H9 (cell line): ENCODE data around the gene SYT2. TPM values are rescaled to one million over a fixed set of nuclear protein-coding genes. Genes with fewer than 3 reads are reported as not detected.

Experiments used
- DNase-seq: peaks from one replicate; pipeline ENCODE4 v3.0.0-alpha.2; 2017
- H2AFZ ChIP-seq: one replicate; pipeline ENCODE4 v1.6.1; 2013; ENCODE audit warnings: mild to moderate bottlenecking, low read length, control low read depth, moderate library complexity
- H2AK5ac ChIP-seq: 2 replicates; pipeline ENCODE4 v1.6.1; 2013; ENCODE audit warnings: low read length, control low read depth, mixed read lengths; ENCODE audit not compliant: insufficient read length
- H2BK120ac ChIP-seq: one replicate; pipeline ENCODE4 v1.6.1; 2013; ENCODE audit warnings: low read depth, mild to moderate bottlenecking, low read length, control low read depth, inconsistent platforms; ENCODE audit not compliant: poor library complexity, severe bottlenecking
- H2BK12ac ChIP-seq: 2 replicates; pipeline ENCODE4 v1.6.1; 2013; ENCODE audit warnings: low read length, control low read depth, mixed read lengths, low read depth; ENCODE audit not compliant: insufficient read length
- H2BK15ac ChIP-seq: 2 replicates; pipeline ENCODE4 v1.6.1; 2013; ENCODE audit warnings: low read depth, low read length, control low read depth
- H2BK20ac ChIP-seq: one replicate; pipeline ENCODE4 v1.6.1; 2013; ENCODE audit warnings: low read depth, mild to moderate bottlenecking, low read length, control low read depth, inconsistent platforms; ENCODE audit not compliant: poor library complexity, severe bottlenecking
- H2BK5ac ChIP-seq: 2 replicates; pipeline ENCODE4 v1.6.1; 2013; ENCODE audit warnings: low read length, control low read depth, mixed read lengths; ENCODE audit not compliant: insufficient read length
- H3K14ac ChIP-seq: 2 replicates; pipeline ENCODE4 v1.6.1; 2013; ENCODE audit warnings: low read length, control low read depth; ENCODE audit not compliant: insufficient read depth
- H3K18ac ChIP-seq: 2 replicates; pipeline ENCODE4 v1.6.1; 2013; ENCODE audit warnings: low read depth, mild to moderate bottlenecking, mixed read lengths, low read length, control low read depth; ENCODE audit not compliant: insufficient read length
- H3K23ac ChIP-seq: 2 replicates; pipeline ENCODE4 v1.6.1; 2013; ENCODE audit warnings: low read length, control low read depth, mixed read lengths, low read depth; ENCODE audit not compliant: insufficient read length
- H3K23me2 ChIP-seq: 2 replicates; pipeline ENCODE4 v1.6.1; 2013; ENCODE audit warnings: low read depth, mild to moderate bottlenecking, mixed read lengths, low read length, control low read depth; ENCODE audit not compliant: insufficient read length, poor library complexity, severe bottlenecking
- H3K27ac ChIP-seq: 2 replicates; pipeline ENCODE4 v1.5.1; 2013; ENCODE audit warnings: low read length, control low read depth, mixed read lengths, low read depth; ENCODE audit not compliant: insufficient read length
- H3K27me3 ChIP-seq: 2 replicates; pipeline ENCODE4 v1.6.1; 2013; ENCODE audit warnings: low read length, control low read depth, inconsistent platforms; ENCODE audit not compliant: insufficient read depth
- H3K4ac ChIP-seq: 2 replicates; pipeline ENCODE4 v1.6.1; 2013; ENCODE audit warnings: low read depth, mild to moderate bottlenecking, control low read depth, inconsistent platforms, low read length, moderate library complexity
- H3K4me1 ChIP-seq: 2 replicates; pipeline ENCODE4 v1.6.1; 2013; ENCODE audit warnings: low read length, control low read depth, inconsistent platforms; ENCODE audit not compliant: insufficient read depth
- H3K4me2 ChIP-seq: 2 replicates; pipeline ENCODE4 v1.6.1; 2013; ENCODE audit warnings: low read length, control low read depth, mixed read lengths; ENCODE audit not compliant: insufficient read length, insufficient read depth
- H3K56ac ChIP-seq: 2 replicates; pipeline ENCODE4 v1.6.1; 2013; ENCODE audit warnings: low read depth, mild to moderate bottlenecking, mixed read lengths, low read length, control low read depth; ENCODE audit not compliant: insufficient read length
- H3K79me1 ChIP-seq: 2 replicates; pipeline ENCODE4 v1.6.1; 2013; ENCODE audit warnings: low read depth, mild to moderate bottlenecking, moderate library complexity, low read length, control low read depth, inconsistent platforms; ENCODE audit not compliant: insufficient read depth, poor library complexity, severe bottlenecking
- H3K79me2 ChIP-seq: 2 replicates; pipeline ENCODE4 v1.6.1; 2013; ENCODE audit warnings: low read length, control low read depth, inconsistent platforms; ENCODE audit not compliant: insufficient read depth
- H3K9ac ChIP-seq: 2 replicates; pipeline ENCODE4 v1.6.1; 2013; ENCODE audit warnings: low read length, control low read depth, mixed read lengths; ENCODE audit not compliant: insufficient read length; ENCODE audit errors: extremely low read depth
- H3K9me3 ChIP-seq: one replicate; pipeline ENCODE4 v1.6.1; 2013; ENCODE audit warnings: low read depth, low read length, inconsistent platforms; ENCODE audit not compliant: control insufficient read depth
- H3T11ph ChIP-seq: one replicate; pipeline ENCODE4 v1.6.1; 2013; ENCODE audit warnings: mild to moderate bottlenecking, low read length, control low read depth, inconsistent platforms
- H4K20me1 ChIP-seq: one replicate; pipeline ENCODE4 v1.6.1; 2013; ENCODE audit not compliant: control insufficient read depth, insufficient read length, insufficient read depth
- H4K5ac ChIP-seq: 2 replicates; pipeline ENCODE4 v1.6.1; 2013; ENCODE audit warnings: low read depth, mild to moderate bottlenecking, mixed read lengths, low read length, control low read depth; ENCODE audit not compliant: insufficient read length
- H4K8ac ChIP-seq: replicated peaks from 2 replicates; pipeline ENCODE4 v1.6.1; 2013; ENCODE audit warnings: low read length, control low read depth, mixed read lengths, low read depth; ENCODE audit not compliant: insufficient read length
- H4K91ac ChIP-seq: 2 replicates; pipeline ENCODE4 v1.6.1; 2013; ENCODE audit warnings: low read depth, mild to moderate bottlenecking, moderate library complexity, mixed read lengths, low read length, control low read depth; ENCODE audit not compliant: insufficient read length
- H3K27ac Mint-ChIP-seq, 3 experiments: 2 replicates in 2 of 3; 3 replicates in 1 of 3; pipeline ENCODE4 v1.8.0; 2020 to 2021; ENCODE audit warnings: mixed read lengths in 3 of 3, mild to moderate bottlenecking in 1 of 3, moderate library complexity in 1 of 3
- H3K27me3 Mint-ChIP-seq: 2 replicates; pipeline ENCODE4 v1.8.0; 2021; ENCODE audit warnings: low read depth, mild to moderate bottlenecking, moderate library complexity, mixed read lengths
- H3K36me3 Mint-ChIP-seq, 3 experiments: 2 replicates in 2 of 3; 3 replicates in 1 of 3; pipeline ENCODE4 v1.8.0; 2020 to 2021; ENCODE audit warnings: low read depth in 3 of 3, mixed read lengths in 3 of 3; ENCODE audit not compliant: insufficient read depth in 1 of 3
- H3K4me1 Mint-ChIP-seq, 2 experiments: 2 replicates each; pipeline ENCODE4 v1.8.0; 2020; ENCODE audit warnings: mixed read lengths in 2 of 2
- H3K4me3 Mint-ChIP-seq, 2 experiments: 2 replicates in 1 of 2; 3 replicates in 1 of 2; pipeline ENCODE4 v1.8.0; 2020 to 2021; ENCODE audit warnings: mild to moderate bottlenecking in 2 of 2, mixed read lengths in 2 of 2, moderate library complexity in 1 of 2
- H3K9me3 Mint-ChIP-seq, 2 experiments: 2 replicates in 1 of 2; 3 replicates in 1 of 2; pipeline ENCODE4 v1.8.0; 2020; ENCODE audit warnings: mild to moderate bottlenecking in 2 of 2, mixed read lengths in 2 of 2, moderate library complexity in 1 of 2
- WGBS: extraction: QIAGEN DNeasy Blood & Tissue Kit; methylation state at CpG from one replicate; pipeline ENCODE4 v1.1.7; 2013; ENCODE audit warnings: missing lambda C conversion rate, low lambda C conversion rate, mixed read lengths; ENCODE audit not compliant: insufficient read length; ENCODE audit errors: extremely low coverage; 5-methylcytosine and 5-hydroxymethylcytosine counted together
- total RNA-seq: library from RNA; stranded (reverse); gene quantifications from 2 replicates; pipeline ENCODE4 v1.2.1, GENCODE V29; 2021
- TF ChIP-seq, protein P1 (sequence below): fragments of 200-600 bp; sonication (generic); conservative IDR thresholded peaks from 3 replicates; pipeline ENCODE4 v1.8.0; 2021; ENCODE audit warnings: antibody characterized with exemption, mild to moderate bottlenecking

SYT2 gene
- total RNA-seq, 1 experiment from 2014 or later: 3.3 TPM

DNA sequence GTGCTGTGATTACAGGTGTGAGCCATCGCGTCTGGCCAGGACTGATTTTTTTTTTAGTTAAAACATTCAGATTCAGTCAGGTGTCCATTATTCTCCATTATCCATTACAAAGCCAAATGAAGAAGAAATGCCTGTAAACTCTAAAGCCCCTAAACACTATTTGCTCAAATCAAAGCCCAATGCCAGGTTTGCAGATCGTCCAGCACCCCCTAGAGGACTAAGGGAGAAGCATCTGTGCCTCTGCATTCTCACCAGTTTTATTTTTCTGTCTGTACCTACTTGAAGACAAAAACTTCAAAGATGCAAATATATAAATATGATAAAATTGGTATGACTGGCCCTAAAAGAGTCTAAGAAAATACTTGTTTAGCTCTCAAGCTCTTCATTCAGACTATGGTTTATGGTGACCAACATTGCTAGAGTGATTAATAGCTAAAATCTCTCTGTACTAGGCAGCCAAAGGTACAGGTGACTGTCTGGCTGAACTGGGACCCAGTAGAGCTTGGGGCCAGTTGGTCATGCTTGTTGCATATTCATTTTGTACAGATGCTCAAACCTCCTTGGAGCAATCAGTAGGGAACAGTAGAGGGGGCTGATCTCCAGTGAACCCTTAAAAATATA is 138.4 kb downstream of the SYT2 start:
- H3K18ac ChIP-seq: no peak overlapping the region
- H2BK5ac ChIP-seq: no peak overlapping the region
- H3K79me2 ChIP-seq: no peaks in the 10 kb centered on the region
- no peaks in the 10 kb centered on the region for H3K27me3 Mint-ChIP-seq
- H3K27ac ChIP-seq: no peak overlapping the region
- H3K4me1 Mint-ChIP-seq: peaks cover 38 to 41% of the 10 kb centered on the region in 2 experiments
- H2BK120ac ChIP-seq: no peak overlapping the region
- H3K14ac ChIP-seq: no peak overlapping the region
- no peak overlapping the region for H2AK5ac ChIP-seq
- H3K4me3 Mint-ChIP-seq: no peak overlapping the region
- no peak overlapping the region for H4K5ac ChIP-seq
- H3K36me3 Mint-ChIP-seq: no peaks in the 10 kb centered on the region
- no peaks in the 10 kb centered on the region for H3K79me1 ChIP-seq
- no peak overlapping the region for H2BK12ac ChIP-seq
- H3K9me3 Mint-ChIP-seq: no peaks in the 10 kb centered on the region
- H4K20me1 ChIP-seq: no peaks in the 10 kb centered on the region
- no peak overlapping the region for H4K91ac ChIP-seq
- H3K27me3 ChIP-seq: no peaks in the 10 kb centered on the region
- no peak overlapping the region for H3K4me2 ChIP-seq
- no peak overlapping the region for H3T11ph ChIP-seq
- no peak for DNase-seq
- no peak overlapping the region for H2BK20ac ChIP-seq
- no peak overlapping the region for H3K27ac Mint-ChIP-seq
- no peak overlapping the region for H2AFZ ChIP-seq
- H3K9me3 ChIP-seq: no peaks in the 10 kb centered on the region
- H3K4me1 ChIP-seq: peaks cover 18% of the 10 kb centered on the region; the same call in 1 of the 2 replicates
- no CpG with 5 or more reads among the region's 3 CpGs for WGBS
- H3K9ac ChIP-seq: no peak overlapping the region
- H3K4ac ChIP-seq: no peak overlapping the region
- no peak overlapping the region for H3K23ac ChIP-seq
- H4K8ac ChIP-seq: no peak overlapping the region
- H3K23me2 ChIP-seq: no peaks in the 10 kb centered on the region
- no peak overlapping the region for H3K56ac ChIP-seq
- no peak overlapping the region for H2BK15ac ChIP-seq
- TF ChIP-seq, protein P1, sequence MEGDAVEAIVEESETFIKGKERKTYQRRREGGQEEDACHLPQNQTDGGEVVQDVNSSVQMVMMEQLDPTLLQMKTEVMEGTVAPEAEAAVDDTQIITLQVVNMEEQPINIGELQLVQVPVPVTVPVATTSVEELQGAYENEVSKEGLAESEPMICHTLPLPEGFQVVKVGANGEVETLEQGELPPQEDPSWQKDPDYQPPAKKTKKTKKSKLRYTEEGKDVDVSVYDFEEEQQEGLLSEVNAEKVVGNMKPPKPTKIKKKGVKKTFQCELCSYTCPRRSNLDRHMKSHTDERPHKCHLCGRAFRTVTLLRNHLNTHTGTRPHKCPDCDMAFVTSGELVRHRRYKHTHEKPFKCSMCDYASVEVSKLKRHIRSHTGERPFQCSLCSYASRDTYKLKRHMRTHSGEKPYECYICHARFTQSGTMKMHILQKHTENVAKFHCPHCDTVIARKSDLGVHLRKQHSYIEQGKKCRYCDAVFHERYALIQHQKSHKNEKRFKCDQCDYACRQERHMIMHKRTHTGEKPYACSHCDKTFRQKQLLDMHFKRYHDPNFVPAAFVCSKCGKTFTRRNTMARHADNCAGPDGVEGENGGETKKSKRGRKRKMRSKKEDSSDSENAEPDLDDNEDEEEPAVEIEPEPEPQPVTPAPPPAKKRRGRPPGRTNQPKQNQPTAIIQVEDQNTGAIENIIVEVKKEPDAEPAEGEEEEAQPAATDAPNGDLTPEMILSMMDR: peak; percentile 92
